KMS-11 (cell line): ENCODE results near the gene WNT2B.

ENCODE experiments used
- H2AFZ ChIP-seq: fragments of 200-600 bp; sonication (generic); 2 replicates; pipeline ENCODE4 v1.6.1; 2016; ENCODE audit warnings: antibody characterized with exemption, mixed run types, low read depth
- H3K27ac ChIP-seq: fragments of 200-600 bp; sonication (generic); 2 replicates; pipeline ENCODE4 v1.6.1; 2016; ENCODE audit warnings: mild to moderate bottlenecking, mixed run types
- H3K27me3 ChIP-seq: fragments of 200-600 bp; sonication (generic); 2 replicates; pipeline ENCODE4 v1.6.1; 2017; ENCODE audit warnings: mild to moderate bottlenecking, low read depth, mixed run types, moderate library complexity; ENCODE audit not compliant: insufficient read depth
- H3K36me3 ChIP-seq: fragments of 200-600 bp; sonication (generic); 2 replicates; pipeline ENCODE4 v1.6.1; 2017; ENCODE audit warnings: mild to moderate bottlenecking, mixed run types; ENCODE audit not compliant: insufficient read depth
- H3K4me1 ChIP-seq: fragments of 200-600 bp; sonication (generic); 2 replicates; pipeline ENCODE4 v1.6.1; 2016; ENCODE audit warnings: mild to moderate bottlenecking, low read depth, mixed run types; ENCODE audit not compliant: poor library complexity, severe bottlenecking
- H3K4me2 ChIP-seq: fragments of 200-600 bp; sonication (generic); 2 replicates; pipeline ENCODE4 v1.7.0; 2016; ENCODE audit warnings: mild to moderate bottlenecking, mixed run types
- H3K4me3 ChIP-seq: fragments of 200-600 bp; sonication (generic); IDR thresholded peaks from 2 replicates; pipeline ENCODE4 v1.6.1; 2017; ENCODE audit warnings: low read depth, low read length, mixed read lengths; ENCODE audit not compliant: insufficient read depth
- H3K79me2 ChIP-seq: fragments of 200-600 bp; sonication (generic); 2 replicates; pipeline ENCODE4 v1.6.1; 2016; ENCODE audit warnings: low read depth, mixed run types; ENCODE audit not compliant: insufficient read depth
- H3K9ac ChIP-seq: fragments of 200-600 bp; sonication (generic); 2 replicates; pipeline ENCODE4 v1.6.1; 2016; ENCODE audit warnings: mild to moderate bottlenecking, mixed run types
- H4K20me1 ChIP-seq: fragments of 200-600 bp; sonication (generic); 2 replicates; pipeline ENCODE4 v1.6.1; 2016; ENCODE audit warnings: mild to moderate bottlenecking, mixed run types; ENCODE audit not compliant: insufficient read depth
- TF ChIP-seq, protein P1 (sequence below): fragments of 200-600 bp; sonication (generic); conservative IDR thresholded peaks from 2 replicates; pipeline ENCODE4 v1.6.1; 2017; ENCODE audit warnings: low read depth, mild to moderate bottlenecking, antibody characterized with exemption, low read length, moderate library complexity, mixed read lengths

The WNT2B gene

DNA sequence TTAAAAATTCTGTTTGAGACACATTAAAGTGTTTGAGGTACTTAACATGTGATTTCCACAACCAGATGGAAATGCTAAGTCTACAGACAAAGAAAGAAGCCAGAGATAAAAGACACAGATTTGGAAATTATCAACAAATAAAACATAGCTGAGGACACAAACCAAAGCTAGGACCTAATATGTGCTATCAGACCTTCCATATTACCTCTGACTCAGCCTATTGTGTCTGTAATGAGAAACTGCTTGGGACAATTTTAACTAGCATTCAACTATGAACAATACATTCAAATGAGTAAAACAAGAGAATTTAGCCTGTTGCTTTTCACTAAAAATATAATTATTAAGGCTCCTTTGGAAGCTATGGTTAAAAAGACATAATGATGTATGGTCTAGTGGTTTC is 54.6 kb downstream of the WNT2B start:
- Histone ChIP-seq H4K20me1 (no peaks in the 10 kb centered on the region), H3K36me3 (no peaks in the 10 kb centered on the region), H3K27me3 (no peaks in the 10 kb centered on the region), H3K9ac (no peak overlapping the region), H3K4me3 (no peak overlapping the region), H3K4me1 (no peaks in the 10 kb centered on the region), H2AFZ (no peak overlapping the region), H3K79me2 (no peaks in the 10 kb centered on the region), H3K27ac (no peak overlapping the region), H3K4me2 (no peak overlapping the region)
- TF ChIP-seq, protein P1, sequence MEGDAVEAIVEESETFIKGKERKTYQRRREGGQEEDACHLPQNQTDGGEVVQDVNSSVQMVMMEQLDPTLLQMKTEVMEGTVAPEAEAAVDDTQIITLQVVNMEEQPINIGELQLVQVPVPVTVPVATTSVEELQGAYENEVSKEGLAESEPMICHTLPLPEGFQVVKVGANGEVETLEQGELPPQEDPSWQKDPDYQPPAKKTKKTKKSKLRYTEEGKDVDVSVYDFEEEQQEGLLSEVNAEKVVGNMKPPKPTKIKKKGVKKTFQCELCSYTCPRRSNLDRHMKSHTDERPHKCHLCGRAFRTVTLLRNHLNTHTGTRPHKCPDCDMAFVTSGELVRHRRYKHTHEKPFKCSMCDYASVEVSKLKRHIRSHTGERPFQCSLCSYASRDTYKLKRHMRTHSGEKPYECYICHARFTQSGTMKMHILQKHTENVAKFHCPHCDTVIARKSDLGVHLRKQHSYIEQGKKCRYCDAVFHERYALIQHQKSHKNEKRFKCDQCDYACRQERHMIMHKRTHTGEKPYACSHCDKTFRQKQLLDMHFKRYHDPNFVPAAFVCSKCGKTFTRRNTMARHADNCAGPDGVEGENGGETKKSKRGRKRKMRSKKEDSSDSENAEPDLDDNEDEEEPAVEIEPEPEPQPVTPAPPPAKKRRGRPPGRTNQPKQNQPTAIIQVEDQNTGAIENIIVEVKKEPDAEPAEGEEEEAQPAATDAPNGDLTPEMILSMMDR: no peak

DNA sequence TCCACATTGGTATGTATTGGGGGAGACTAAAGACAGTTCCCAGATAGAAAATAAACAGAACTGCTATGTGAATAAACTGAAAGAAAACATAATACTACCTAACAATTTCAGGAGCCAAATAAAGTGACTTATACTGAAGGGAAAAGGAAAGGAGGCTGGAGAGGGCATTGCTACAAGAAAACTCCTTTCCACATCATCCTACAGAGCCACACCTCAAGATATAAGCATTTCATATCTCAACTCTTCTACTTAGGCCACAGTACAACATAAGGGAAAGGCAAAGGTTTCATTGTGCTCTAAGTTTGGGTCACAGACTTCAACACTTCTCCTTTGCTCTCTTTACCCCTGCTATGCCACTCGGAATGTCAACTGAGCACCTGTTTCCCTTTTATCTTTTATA is 55.3 kb downstream of the WNT2B start:
- Histone ChIP-seq H3K4me2 (no peak overlapping the region), H3K27me3 (no peaks in the 10 kb centered on the region), H3K4me1 (no peaks in the 10 kb centered on the region), H3K36me3 (no peaks in the 10 kb centered on the region), H3K4me3 (no peak overlapping the region), H3K79me2 (no peaks in the 10 kb centered on the region), H3K9ac (no peak overlapping the region), H2AFZ (no peak overlapping the region), H3K27ac (no peak overlapping the region), H4K20me1 (no peaks in the 10 kb centered on the region)
- TF ChIP-seq, protein P1: no peak

DNA sequence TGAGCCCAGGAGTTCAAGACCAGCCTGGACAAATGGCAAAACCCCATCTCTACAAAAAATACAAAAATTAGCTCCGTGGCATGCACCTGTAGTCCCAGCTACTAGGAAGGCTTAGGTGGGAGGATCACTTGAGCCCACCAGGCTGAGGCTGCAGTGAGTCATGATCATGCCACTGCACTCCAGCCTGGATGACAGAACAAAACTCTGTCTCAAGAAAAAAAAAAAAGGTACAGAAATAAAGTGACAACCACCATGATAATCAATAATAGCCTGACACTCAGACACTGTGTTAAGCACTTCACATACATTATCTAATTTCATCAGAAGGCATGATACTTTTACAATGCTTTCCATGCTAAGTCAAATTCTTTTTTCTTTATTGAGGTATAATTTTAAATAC is 57.0 kb downstream of the WNT2B start:
- H3K4me2 ChIP-seq: no peak overlapping the region
- no peak overlapping the region for H3K4me3 ChIP-seq
- H3K36me3 ChIP-seq: no peaks in the 10 kb centered on the region
- H3K79me2 ChIP-seq: no peaks in the 10 kb centered on the region
- TF ChIP-seq, protein P1: no peak
- no peaks in the 10 kb centered on the region for H3K4me1 ChIP-seq
- no peak overlapping the region for H2AFZ ChIP-seq
- no peak overlapping the region for H3K27ac ChIP-seq
- no peaks in the 10 kb centered on the region for H3K27me3 ChIP-seq
- no peak overlapping the region for H3K9ac ChIP-seq
- H4K20me1 ChIP-seq: no peaks in the 10 kb centered on the region

DNA sequence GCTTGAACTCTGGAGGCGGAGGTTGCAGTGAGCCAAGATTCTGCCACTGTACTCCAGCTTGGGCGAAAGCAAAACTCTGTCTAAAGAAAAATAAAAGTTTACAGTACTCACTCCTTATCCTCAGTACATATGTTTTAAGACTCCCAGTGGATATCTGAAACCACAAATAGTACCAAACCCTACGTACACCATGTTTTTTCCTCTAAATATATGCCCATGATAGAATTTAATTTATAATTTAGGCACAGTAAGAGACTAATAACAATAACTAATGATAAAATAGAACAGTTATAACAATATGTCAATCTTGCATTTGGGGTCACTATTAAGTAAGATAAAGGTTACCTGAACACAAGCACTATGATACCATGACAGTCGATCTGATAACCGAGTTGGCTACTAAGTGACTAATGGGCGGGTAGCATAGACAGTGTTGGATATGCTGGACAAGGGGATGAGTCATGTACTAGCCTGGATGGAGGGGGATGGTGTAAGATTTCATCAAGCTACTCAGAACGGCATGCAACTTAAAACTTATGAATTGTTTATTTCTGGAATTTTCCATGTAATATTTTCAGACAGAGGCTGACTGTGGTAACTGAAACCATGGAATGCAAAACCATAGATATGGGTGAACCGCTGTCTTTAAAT is 66.5 kb downstream of the WNT2B start:
- no peak overlapping the region for H3K27ac ChIP-seq
- no peak overlapping the region for H3K4me3 ChIP-seq
- no peak overlapping the region for H3K9ac ChIP-seq
- no peaks in the 10 kb centered on the region for H4K20me1 ChIP-seq
- H2AFZ ChIP-seq: no peak overlapping the region
- H3K27me3 ChIP-seq: no peaks in the 10 kb centered on the region
- TF ChIP-seq, protein P1: no peak
- no peaks in the 10 kb centered on the region for H3K4me1 ChIP-seq
- no peak overlapping the region for H3K4me2 ChIP-seq
- H3K79me2 ChIP-seq: no peaks in the 10 kb centered on the region
- H3K36me3 ChIP-seq: no peaks in the 10 kb centered on the region
